ENCODE results near the gene BOD1L1. TPM values are rescaled to one million over a fixed set of nuclear protein-coding genes. Genes with fewer than 3 reads are reported as not detected.

The BOD1L1 gene
- total RNA-seq, 1 donor from 2014 or later, result 18.4 TPM

DNA sequence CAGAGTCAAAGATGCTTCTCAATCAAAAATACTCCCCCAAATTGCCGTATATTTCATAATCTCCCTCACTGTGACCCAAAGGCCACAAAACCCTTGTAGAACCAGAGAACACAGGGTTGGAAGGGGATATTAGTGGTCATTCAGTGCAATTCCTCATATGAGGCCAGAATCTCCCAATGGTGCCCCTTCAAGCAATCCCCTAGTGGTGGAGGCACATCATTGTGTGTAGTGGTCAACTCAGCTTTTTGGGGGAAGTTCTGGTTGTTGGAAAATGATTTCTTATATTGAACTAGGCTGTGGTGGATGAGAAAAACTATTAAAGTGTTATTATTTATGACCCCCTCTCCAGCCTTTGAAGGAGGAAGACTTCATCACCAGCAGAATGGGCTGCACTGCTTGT lies 17.6 kb upstream of the BOD1L1 start:
- Histone ChIP-seq H3K36me3 (ENCODE audit: control insufficient read depth, insufficient read depth, low read length) (no peaks in the 10 kb centered on the region), H3K27me3 (ENCODE audit: control insufficient read depth, insufficient read depth, low read length) (peaks cover 1% of the 10 kb centered on the region), H3K4me3 (ENCODE audit: low read depth, low read length) (no peak overlapping the region)
- TF ChIP-seq, protein P1, sequence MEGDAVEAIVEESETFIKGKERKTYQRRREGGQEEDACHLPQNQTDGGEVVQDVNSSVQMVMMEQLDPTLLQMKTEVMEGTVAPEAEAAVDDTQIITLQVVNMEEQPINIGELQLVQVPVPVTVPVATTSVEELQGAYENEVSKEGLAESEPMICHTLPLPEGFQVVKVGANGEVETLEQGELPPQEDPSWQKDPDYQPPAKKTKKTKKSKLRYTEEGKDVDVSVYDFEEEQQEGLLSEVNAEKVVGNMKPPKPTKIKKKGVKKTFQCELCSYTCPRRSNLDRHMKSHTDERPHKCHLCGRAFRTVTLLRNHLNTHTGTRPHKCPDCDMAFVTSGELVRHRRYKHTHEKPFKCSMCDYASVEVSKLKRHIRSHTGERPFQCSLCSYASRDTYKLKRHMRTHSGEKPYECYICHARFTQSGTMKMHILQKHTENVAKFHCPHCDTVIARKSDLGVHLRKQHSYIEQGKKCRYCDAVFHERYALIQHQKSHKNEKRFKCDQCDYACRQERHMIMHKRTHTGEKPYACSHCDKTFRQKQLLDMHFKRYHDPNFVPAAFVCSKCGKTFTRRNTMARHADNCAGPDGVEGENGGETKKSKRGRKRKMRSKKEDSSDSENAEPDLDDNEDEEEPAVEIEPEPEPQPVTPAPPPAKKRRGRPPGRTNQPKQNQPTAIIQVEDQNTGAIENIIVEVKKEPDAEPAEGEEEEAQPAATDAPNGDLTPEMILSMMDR (IDR thresholded peaks at IDR 0.05; ENCODE audit: insufficient read depth, low read length, severe bottlenecking), result no peak
- no peak for DNase-seq (ENCODE audit: low read depth)
- no peak for FAIRE-seq

DNA sequence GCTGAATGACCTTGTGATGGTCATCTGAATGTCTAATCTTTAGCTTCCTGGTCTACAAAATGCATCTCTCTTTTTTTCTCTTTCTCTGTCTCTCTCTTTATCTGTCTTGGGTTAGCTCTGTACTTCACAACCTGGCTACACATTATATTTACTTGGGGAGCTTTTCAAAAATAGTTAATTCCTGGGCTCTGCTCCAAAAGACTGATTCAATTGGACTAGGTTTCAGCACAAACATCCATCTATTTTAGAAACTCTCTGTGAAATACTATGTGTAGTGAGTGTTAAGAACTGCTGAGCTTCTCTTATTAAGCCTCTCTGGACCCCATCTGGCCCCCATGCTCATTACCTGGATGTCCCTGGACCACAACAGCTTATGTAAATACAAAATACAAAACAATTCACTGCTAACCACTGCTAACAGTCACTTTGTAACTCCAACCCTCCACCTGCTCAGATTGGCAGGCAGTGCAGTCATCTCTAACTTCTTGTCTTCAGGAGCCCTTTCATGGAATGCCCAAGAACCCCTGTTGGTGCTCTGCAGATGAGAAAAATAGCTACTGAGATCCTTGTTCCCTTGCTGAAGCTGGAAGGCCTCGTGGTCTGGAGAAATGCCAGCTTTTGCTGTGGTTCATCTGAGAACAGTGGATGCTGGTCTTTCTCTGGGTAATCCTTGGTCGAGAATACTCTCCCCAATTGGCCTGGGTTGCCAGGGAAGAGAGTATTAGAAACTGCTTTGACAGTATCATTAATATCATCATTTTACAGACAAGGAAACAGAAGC lies 14.8 kb upstream of the BOD1L1 start:
- Histone ChIP-seq H3K27me3 (ENCODE audit: control insufficient read depth, insufficient read depth, low read length) (peaks cover 1% of the 10 kb centered on the region), H3K4me3 (ENCODE audit: low read depth, low read length) (no peak overlapping the region), H3K36me3 (ENCODE audit: control insufficient read depth, insufficient read depth, low read length) (no peaks in the 10 kb centered on the region)
- DNase-seq (ENCODE audit: low read depth), result no peak
- no peak for FAIRE-seq
- TF ChIP-seq, protein P1 (IDR thresholded peaks at IDR 0.05; ENCODE audit: insufficient read depth, low read length, severe bottlenecking), result no peak

DNA sequence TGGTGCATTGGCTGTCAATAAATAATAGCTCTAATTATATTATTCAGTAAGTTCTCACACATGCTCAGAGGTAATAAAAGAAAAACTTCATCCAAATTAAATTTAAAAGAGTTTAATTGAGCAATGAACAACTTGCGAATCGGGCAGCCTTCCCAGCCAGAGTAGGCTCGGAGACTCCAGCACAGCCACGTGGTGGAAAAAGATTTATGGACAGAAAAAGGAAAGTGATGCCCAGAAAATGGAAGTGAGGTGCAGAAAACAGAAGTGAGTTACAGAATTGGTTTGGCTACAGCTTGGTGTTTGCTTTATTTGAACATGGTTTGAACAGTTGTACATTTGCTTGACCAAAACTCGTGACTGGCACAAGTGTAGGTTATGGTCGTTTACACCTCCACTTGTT lies 13.6 kb upstream of the BOD1L1 start:
- TF ChIP-seq, protein P1 (IDR thresholded peaks at IDR 0.05; ENCODE audit: insufficient read depth, low read length, severe bottlenecking), result no peak
- FAIRE-seq, result no peak

DNA sequence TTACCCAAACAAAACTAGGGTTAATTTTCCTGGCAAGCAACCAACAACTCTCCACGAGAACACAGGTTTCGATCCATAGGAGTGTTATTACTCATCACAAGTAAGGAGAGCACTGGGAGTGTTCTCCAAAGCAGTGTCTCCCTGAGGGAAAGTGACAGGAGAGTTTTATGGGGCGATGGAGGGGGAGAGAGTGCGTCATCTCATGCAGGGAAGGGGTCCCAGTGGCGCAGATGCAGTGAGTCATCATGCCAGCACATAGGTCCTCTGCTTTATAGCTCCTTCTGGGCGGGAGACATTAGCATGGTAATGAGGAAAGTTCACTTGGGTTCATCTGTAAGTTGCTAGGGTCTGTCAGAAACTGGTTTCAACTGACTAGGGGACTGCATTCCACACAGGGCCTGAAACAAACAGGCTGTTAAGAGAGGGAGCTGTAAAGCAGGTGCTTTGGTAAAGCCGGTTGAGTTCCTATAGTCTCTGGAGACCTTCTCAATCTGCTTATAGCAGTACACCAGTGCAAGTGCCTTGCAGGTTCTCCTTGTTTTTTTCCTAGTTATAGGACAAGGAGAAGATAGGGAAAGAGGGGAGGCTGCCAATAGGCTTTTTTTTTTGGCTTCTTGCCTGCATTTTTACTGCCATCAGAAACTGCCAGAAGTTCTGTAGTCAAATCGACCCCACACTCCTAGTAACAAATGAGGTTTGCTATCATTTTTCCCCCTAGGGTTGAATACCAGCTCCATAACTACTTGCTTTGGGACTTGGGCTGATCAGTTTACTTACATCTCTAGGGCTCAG lies 12.8 kb upstream of the BOD1L1 start:
- Histone ChIP-seq H3K27me3 (ENCODE audit: control insufficient read depth, insufficient read depth, low read length) (peaks cover 1% of the 10 kb centered on the region), H3K36me3 (ENCODE audit: control insufficient read depth, insufficient read depth, low read length) (no peaks in the 10 kb centered on the region), H3K4me3 (ENCODE audit: low read depth, low read length) (no peak overlapping the region)
- DNase-seq (ENCODE audit: low read depth) (peak; percentile 57), FAIRE-seq (no peak)
- TF ChIP-seq, protein P1 (IDR thresholded peaks at IDR 0.05; ENCODE audit: insufficient read depth, low read length, severe bottlenecking), result no peak

More for the DNA sequence above, 13.6 kb upstream of the BOD1L1 start:
- no peak for DNase-seq (ENCODE audit: low read depth)
- Histone ChIP-seq H3K4me3 (ENCODE audit: low read depth, low read length) (no peak overlapping the region), H3K36me3 (ENCODE audit: control insufficient read depth, insufficient read depth, low read length) (no peaks in the 10 kb centered on the region), H3K27me3 (ENCODE audit: control insufficient read depth, insufficient read depth, low read length) (peaks cover 1% of the 10 kb centered on the region)

DNA sequence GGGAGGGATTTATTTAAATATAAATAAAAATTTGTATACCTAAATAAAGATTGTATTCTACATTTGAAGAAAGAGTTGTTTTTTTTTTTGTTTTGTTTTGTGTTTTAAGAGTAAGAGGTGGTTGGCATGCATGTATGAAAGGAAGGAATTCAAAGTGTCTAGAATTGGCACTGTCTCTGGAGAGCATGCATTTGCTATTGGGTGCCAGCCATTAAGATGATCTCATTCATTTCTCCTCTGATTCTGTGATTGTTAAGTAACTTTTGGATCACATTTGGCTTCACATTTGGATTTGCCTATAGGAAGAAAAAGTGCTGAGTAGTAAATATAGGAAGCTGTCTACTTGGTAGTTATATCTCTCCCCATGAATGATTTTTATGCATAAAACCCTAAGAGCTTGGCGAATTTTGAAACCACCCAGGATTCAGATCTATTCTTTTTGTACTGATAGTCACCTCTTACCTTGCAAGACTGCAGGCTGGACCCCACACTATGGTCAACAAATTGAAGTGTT lies 7.8 kb upstream of the BOD1L1 start:
- no peak overlapping the region for H3K4me3 ChIP-seq (ENCODE audit: low read depth, low read length)
- H3K36me3 ChIP-seq (ENCODE audit: control insufficient read depth, insufficient read depth, low read length), result no peaks in the 10 kb centered on the region
- no peaks in the 10 kb centered on the region for H3K27me3 ChIP-seq (ENCODE audit: control insufficient read depth, insufficient read depth, low read length)
- FAIRE-seq (no peak), DNase-seq (ENCODE audit: low read depth) (no peak)
- TF ChIP-seq, protein P1 (IDR thresholded peaks at IDR 0.05; ENCODE audit: insufficient read depth, low read length, severe bottlenecking), result no peak
